GM23338 (cell line): ENCODE results near the gene TNIP2. TPM values are rescaled to one million over a fixed set of nuclear protein-coding genes. Genes with fewer than 3 reads are reported as not detected.

Experiments
- ATAC-seq: fragments of 200-7000 bp; cut with Tn5 transposase; 3 replicates; pipeline ENCODE4 v1.9.1; 2020
- DNase-seq: peaks from one replicate; pipeline ENCODE4 v3.0.0-alpha.2; 2015; ENCODE audit warnings: low spot score
- H2AFZ ChIP-seq: fragments of 200-600 bp; sonication (generic); 2 replicates; pipeline ENCODE4 v1.8.0; 2016; ENCODE audit warnings: antibody characterized with exemption, mild to moderate bottlenecking, moderate library complexity
- H3F3A ChIP-seq: fragments of 200-600 bp; sonication (generic); replicated peaks from 2 replicates; pipeline ENCODE4 v1.8.0; 2017; ENCODE audit warnings: antibody characterized with exemption, mixed run types, low read depth
- H3K27ac ChIP-seq: fragments of 200-600 bp; sonication (generic); 2 replicates; pipeline ENCODE4 v1.6.1; 2016; ENCODE audit warnings: low read depth
- H3K27me3 ChIP-seq: fragments of 200-600 bp; sonication (generic); 2 replicates; pipeline ENCODE4 v1.8.0; 2016; ENCODE audit warnings: mild to moderate bottlenecking, mixed run types, moderate library complexity; ENCODE audit not compliant: insufficient read depth
- H3K36me3 ChIP-seq: fragments of 200-600 bp; sonication (generic); 2 replicates; pipeline ENCODE4 v1.8.0; 2016; ENCODE audit warnings: mild to moderate bottlenecking; ENCODE audit not compliant: insufficient read depth
- H3K4me1 ChIP-seq: fragments of 200-600 bp; sonication (generic); 2 replicates; pipeline ENCODE4 v1.8.0; 2016; ENCODE audit warnings: mild to moderate bottlenecking, moderate library complexity; ENCODE audit not compliant: insufficient read depth
- H3K4me2 ChIP-seq: fragments of 200-600 bp; sonication (generic); 2 replicates; pipeline ENCODE4 v1.7.1; 2017; ENCODE audit warnings: mixed run types
- H3K4me3 ChIP-seq: fragments of 200-600 bp; sonication (generic); 2 replicates; pipeline ENCODE4 v1.6.1; 2016; ENCODE audit warnings: mixed run types
- H3K79me2 ChIP-seq: fragments of 200-600 bp; sonication (generic); replicated peaks from 2 replicates; pipeline ENCODE4 v1.8.0; 2017; ENCODE audit warnings: mild to moderate bottlenecking; ENCODE audit not compliant: insufficient read depth
- H3K9me2 ChIP-seq: fragments of 200-600 bp; sonication (generic); 2 replicates; pipeline ENCODE4 v1.8.0; 2017; ENCODE audit not compliant: insufficient read depth
- H4K20me1 ChIP-seq: fragments of 200-600 bp; sonication (generic); replicated peaks from 2 replicates; pipeline ENCODE4 v1.8.0; 2017; ENCODE audit warnings: mild to moderate bottlenecking; ENCODE audit not compliant: insufficient read depth
- H3K27ac Mint-ChIP-seq: 2 replicates; pipeline ENCODE4 v1.8.0; 2020; ENCODE audit warnings: inconsistent platforms, mild to moderate bottlenecking, moderate library complexity, mixed read lengths
- H3K27me3 Mint-ChIP-seq: 3 replicates; pipeline ENCODE4 v1.8.0; 2022; ENCODE audit warnings: low read depth, mild to moderate bottlenecking, moderate library complexity, mixed read lengths, inconsistent platforms; ENCODE audit not compliant: insufficient read depth, poor library complexity
- H3K36me3 Mint-ChIP-seq: 3 replicates; pipeline ENCODE4 v1.8.0; 2021; ENCODE audit warnings: low read depth, mild to moderate bottlenecking, inconsistent platforms, moderate library complexity, mixed read lengths
- H3K4me1 Mint-ChIP-seq: 3 replicates; pipeline ENCODE4 v1.8.0; 2020; ENCODE audit warnings: mild to moderate bottlenecking, inconsistent platforms, mixed read lengths
- H3K4me3 Mint-ChIP-seq: 3 replicates; pipeline ENCODE4 v1.8.0; 2021; ENCODE audit warnings: moderate library complexity, mild to moderate bottlenecking, inconsistent platforms, mixed read lengths
- H3K9me3 Mint-ChIP-seq: 3 replicates; pipeline ENCODE4 v1.8.0; 2020; ENCODE audit warnings: moderate library complexity, mild to moderate bottlenecking, inconsistent platforms, mixed read lengths
- EZH2phosphoT487 ChIP-seq: fragments of 200-600 bp; sonication (generic); IDR thresholded peaks from one replicate; pipeline ENCODE4 v1.8.1; 2018; ENCODE audit warnings: antibody characterized with exemption; ENCODE audit not compliant: unreplicated experiment
- JUNB ChIP-seq: IDR thresholded peaks from one replicate; pipeline ENCODE4 v1.6.1; 2016; ENCODE audit warnings: antibody characterized with exemption; ENCODE audit not compliant: unreplicated experiment
- NANOG ChIP-seq: IDR thresholded peaks from 2 replicates; pipeline ENCODE4 v1.6.1; 2016; ENCODE audit warnings: antibody characterized with exemption, borderline replicate concordance
- POLR2AphosphoS5 ChIP-seq: IDR thresholded peaks from 2 replicates; pipeline ENCODE4 v1.6.1; 2016; ENCODE audit warnings: antibody characterized with exemption, low read depth
- ZNF114 ChIP-seq: fragments of 250-450 bp; sonication (Bioruptor Pico); IDR thresholded peaks from 2 replicates; pipeline ENCODE4 v1.5.0; 2020; ENCODE audit warnings: mild to moderate bottlenecking, moderate library complexity
- polyA plus RNA-seq: library from polyadenylated mRNA; unstranded; fragments of >200 nt; fragmentation: Nextera tagmentation; extraction: Ambion mirVana; gene quantifications from 2 replicates; pipeline ENCODE4 v1.2.1, GENCODE V29; 2016
- total RNA-seq: library from RNA; depleted of rRNA; stranded (reverse); fragments of >200 nt; shearing (Covaris generic); gene quantifications from 2 replicates; pipeline ENCODE4 v1.2.3, GENCODE V29; 2014
- TF ChIP-seq, protein P1 (sequence below): fragments of 250-450 bp; sonication (Bioruptor Pico); IDR thresholded peaks from 2 replicates; pipeline ENCODE4 v1.5.0; 2020; ENCODE audit warnings: mild to moderate bottlenecking, moderate library complexity
- TF ChIP-seq, protein P2 (sequence below): IDR thresholded peaks from 2 replicates; pipeline ENCODE4 v1.6.1; 2016; ENCODE audit warnings: antibody characterized with exemption

The TNIP2 gene
- total and polyA plus RNA-seq, 2 experiments from 2014 or later: 34.8 to 61.4 TPM

DNA sequence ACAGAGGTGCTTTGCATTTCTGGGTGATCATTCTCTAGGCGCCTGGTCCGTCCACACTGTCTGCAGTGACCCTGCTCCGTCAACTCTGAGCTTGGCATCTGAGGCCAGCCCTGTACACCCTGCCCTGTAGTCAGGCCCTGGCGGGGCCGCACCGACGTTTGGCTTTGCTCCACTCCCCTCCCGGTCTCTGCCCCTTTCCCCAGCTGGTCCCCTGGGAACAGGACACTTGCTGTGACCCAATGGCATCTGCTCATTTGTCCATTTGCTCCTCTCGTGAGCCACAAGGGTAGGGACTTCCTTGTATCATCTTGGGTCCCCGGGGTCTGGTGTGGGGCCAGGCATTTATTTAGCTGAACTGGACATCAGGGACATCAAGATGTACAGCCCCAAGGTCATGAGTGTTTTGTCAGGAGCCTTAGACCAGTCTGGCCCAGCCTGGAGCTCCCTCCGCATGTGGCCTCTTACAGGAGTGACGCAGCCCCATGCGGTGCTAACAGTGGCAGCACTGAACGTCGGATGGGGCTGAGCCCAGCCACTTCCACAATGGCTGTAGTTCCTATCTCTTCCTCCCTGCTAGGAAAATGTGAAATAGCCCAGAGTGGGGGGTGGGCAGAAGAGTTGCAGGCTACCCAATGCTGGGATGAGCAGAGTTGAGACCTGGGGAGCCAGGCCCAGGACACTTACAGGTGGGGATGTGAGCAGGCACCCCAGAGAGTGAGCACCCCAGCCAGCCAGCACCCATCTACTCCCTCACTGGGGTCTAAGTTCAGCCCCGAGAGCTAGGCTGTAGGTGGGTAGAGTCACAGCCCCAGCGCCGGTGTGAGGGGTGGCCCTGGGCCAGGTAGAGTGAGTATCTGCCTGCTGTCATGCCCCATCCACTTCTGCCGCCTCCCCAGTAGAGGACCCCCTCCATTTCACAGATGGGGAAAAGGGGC lies 34.7 kb upstream of the TNIP2 start (continued):
- TF ChIP-seq, protein P1, sequence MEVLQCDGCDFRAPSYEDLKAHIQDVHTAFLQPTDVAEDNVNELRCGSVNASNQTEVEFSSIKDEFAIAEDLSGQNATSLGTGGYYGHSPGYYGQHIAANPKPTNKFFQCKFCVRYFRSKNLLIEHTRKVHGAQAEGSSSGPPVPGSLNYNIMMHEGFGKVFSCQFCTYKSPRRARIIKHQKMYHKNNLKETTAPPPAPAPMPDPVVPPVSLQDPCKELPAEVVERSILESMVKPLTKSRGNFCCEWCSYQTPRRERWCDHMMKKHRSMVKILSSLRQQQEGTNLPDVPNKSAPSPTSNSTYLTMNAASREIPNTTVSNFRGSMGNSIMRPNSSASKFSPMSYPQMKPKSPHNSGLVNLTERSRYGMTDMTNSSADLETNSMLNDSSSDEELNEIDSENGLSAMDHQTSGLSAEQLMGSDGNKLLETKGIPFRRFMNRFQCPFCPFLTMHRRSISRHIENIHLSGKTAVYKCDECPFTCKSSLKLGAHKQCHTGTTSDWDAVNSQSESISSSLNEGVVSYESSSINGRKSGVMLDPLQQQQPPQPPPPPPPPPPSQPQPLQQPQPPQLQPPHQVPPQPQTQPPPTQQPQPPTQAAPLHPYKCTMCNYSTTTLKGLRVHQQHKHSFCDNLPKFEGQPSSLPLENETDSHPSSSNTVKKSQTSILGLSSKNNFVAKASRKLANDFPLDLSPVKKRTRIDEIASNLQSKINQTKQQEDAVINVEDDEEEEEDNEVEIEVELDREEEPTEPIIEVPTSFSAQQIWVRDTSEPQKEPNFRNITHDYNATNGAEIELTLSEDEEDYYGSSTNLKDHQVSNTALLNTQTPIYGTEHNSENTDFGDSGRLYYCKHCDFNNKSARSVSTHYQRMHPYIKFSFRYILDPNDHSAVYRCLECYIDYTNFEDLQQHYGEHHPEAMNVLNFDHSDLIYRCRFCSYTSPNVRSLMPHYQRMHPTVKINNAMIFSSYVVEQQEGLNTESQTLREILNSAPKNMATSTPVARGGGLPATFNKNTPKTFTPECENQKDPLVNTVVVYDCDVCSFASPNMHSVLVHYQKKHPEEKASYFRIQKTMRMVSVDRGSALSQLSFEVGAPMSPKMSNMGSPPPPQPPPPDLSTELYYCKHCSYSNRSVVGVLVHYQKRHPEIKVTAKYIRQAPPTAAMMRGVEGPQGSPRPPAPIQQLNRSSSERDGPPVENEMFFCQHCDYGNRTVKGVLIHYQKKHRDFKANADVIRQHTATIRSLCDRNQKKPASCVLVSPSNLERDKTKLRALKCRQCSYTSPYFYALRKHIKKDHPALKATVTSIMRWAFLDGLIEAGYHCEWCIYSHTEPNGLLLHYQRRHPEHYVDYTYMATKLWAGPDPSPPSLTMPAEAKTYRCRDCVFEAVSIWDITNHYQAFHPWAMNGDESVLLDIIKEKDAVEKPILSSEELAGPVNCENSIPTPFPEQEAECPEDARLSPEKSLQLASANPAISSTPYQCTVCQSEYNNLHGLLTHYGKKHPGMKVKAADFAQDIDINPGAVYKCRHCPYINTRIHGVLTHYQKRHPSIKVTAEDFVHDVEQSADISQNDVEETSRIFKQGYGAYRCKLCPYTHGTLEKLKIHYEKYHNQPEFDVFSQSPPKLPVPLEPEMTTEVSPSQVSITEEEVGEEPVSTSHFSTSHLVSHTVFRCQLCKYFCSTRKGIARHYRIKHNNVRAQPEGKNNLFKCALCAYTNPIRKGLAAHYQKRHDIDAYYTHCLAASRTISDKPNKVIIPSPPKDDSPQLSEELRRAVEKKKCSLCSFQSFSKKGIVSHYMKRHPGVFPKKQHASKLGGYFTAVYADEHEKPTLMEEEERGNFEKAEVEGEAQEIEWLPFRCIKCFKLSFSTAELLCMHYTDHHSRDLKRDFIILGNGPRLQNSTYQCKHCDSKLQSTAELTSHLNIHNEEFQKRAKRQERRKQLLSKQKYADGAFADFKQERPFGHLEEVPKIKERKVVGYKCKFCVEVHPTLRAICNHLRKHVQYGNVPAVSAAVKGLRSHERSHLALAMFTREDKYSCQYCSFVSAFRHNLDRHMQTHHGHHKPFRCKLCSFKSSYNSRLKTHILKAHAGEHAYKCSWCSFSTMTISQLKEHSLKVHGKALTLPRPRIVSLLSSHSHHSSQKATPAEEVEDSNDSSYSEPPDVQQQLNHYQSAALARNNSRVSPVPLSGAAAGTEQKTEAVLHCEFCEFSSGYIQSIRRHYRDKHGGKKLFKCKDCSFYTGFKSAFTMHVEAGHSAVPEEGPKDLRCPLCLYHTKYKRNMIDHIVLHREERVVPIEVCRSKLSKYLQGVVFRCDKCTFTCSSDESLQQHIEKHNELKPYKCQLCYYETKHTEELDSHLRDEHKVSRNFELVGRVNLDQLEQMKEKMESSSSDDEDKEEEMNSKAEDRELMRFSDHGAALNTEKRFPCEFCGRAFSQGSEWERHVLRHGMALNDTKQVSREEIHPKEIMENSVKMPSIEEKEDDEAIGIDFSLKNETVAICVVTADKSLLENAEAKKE (CRISPR knock-in tag): no peak
- no peak for TF ChIP-seq POLR2AphosphoS5
- TF ChIP-seq, protein P2, sequence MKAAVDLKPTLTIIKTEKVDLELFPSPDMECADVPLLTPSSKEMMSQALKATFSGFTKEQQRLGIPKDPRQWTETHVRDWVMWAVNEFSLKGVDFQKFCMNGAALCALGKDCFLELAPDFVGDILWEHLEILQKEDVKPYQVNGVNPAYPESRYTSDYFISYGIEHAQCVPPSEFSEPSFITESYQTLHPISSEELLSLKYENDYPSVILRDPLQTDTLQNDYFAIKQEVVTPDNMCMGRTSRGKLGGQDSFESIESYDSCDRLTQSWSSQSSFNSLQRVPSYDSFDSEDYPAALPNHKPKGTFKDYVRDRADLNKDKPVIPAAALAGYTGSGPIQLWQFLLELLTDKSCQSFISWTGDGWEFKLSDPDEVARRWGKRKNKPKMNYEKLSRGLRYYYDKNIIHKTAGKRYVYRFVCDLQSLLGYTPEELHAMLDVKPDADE: no peak

DNA sequence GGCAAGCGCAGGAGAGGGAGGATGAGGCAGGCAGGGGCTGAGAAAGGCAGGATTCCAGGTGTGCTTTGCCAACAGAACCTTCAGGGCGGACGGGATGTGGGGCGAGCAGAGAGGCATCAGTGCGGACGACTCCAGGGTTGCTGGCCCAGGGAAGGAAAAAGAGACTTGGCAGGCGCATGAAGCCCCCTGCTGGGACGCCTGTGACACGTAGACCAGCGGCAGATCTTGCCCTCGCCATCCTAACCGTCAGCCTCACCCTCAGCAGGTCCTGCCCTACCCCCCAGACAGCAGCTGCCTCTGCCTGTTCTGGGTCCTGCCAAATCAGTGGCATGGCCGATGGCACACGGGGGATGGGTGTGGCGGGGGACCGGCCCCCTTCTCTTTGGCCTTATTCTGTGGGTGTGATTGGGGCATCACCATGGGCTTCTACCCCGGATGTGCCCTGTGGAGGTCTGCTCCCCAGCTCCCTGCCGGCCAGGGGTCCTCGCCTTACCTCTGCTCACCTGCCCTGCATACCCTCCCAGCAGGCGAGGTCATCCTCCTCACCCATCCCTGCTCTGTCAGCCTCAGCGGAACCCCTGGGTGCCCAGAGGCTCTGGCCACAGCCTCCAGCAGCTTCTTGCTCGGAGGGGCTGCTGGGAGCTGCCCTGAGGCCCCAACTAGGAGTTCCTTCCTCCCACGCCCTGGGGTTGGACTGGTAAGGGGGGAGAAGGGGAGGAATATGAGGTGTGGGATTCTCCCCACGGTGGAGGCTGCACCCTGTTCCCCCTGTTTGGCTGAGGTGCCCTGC lies 33.9 kb upstream of the TNIP2 start:
- TF ChIP-seq JUNB (no peak), NANOG (no peak), EZH2phosphoT487 (no peak), ZNF114 (CRISPR knock-in tag) (no peak)
- H3K4me3 Mint-ChIP-seq: no peak overlapping the region
- H3K36me3 ChIP-seq: no peaks in the 10 kb centered on the region
- DNase-seq (no peak), ATAC-seq (no peak)
- no peaks in the 10 kb centered on the region for H3K36me3 Mint-ChIP-seq
- H3K27ac ChIP-seq: no peak overlapping the region
- no peaks in the 10 kb centered on the region for H3K9me2 ChIP-seq
- H3K4me1 Mint-ChIP-seq: peaks cover 28% of the 10 kb centered on the region
- peaks cover 24% of the 10 kb centered on the region for H3K27me3 Mint-ChIP-seq
- H3K27me3 ChIP-seq: peaks cover 16% of the 10 kb centered on the region
- H3K9me3 Mint-ChIP-seq: no peaks in the 10 kb centered on the region; the same call in 2 of the 3 replicates
- no peaks in the 10 kb centered on the region for H4K20me1 ChIP-seq
- no peak overlapping the region for H2AFZ ChIP-seq
- 0 out of 2 replicates have a peak, but pooled peaks cover 5% of the 10 kb centered on the region for H3F3A ChIP-seq
- H3K27ac Mint-ChIP-seq: no peak overlapping the region
- no peaks in the 10 kb centered on the region for H3K79me2 ChIP-seq
- H3K4me2 ChIP-seq: no peak overlapping the region
- peaks cover 5% of the 10 kb centered on the region for H3K4me1 ChIP-seq
- H3K4me3 ChIP-seq: no peak overlapping the region
